ENCODE measurements around the gene MRPL57.
A peak's percentile ranks its signal among the peaks of the same experiment; 100 is the strongest.

The MRPL57 gene

DNA sequence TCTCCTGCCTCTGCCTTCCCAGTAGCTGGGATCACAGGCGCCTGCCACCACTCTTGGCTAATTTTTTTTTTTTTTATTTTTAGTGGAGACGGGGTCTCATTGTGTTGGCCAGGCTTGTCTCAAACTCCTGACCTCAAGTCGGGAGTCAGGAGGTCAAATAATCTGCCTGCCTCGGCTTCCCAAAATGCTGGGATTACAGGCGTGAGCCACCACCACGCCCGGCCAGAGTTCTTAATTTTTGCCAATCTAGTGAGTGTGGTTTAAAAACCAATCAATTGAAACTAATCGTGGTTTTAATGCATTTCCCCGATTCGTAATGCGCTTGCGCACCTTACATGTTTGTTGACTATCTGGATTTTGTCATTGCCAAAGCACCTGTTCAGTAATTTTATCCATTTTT, 37.1 kb upstream of the MRPL57 start:
- Histone ChIP-seq H3K4me3 (ENCODE audit: low read depth in 1 of 2, low read length in 2 of 2) (peak overlapping the region; percentile 82 to 95; a peak in 3 of 4 replicates), H3K4me1 (ENCODE audit: insufficient read depth, low read length) (peaks cover 40% of the 10 kb centered on the region), H3K79me2 (ENCODE audit: insufficient read depth, low read length) (peaks cover 47% of the 10 kb centered on the region), H3K4me2 (ENCODE audit: insufficient read depth, low read length) (peak overlapping the region; percentile 60), H2AFZ (ENCODE audit: low read depth, low read length) (peak overlapping the region; percentile 80), H3K36me3 (ENCODE audit: insufficient read depth, low read length) (peaks cover 36% of the 10 kb centered on the region), H4K20me1 (ENCODE audit: insufficient read depth, low read length) (peaks cover 31% of the 10 kb centered on the region), H3K9ac (ENCODE audit: low read depth, low read length) (peak overlapping the region; percentile 96), H3K27ac (ENCODE audit: low read length) (peak overlapping the region; percentile 84), H3K9me3 (ENCODE audit: insufficient read depth, low read length, severe bottlenecking) (no peaks in the 10 kb centered on the region), H3K27me3 (ENCODE audit: insufficient read depth, low read length, poor library complexity) (peaks cover 4% of the 10 kb centered on the region)
- DNase-seq (no peak), ATAC-seq (ENCODE audit: insufficient read depth, low read depth) (no peak)
- TF ChIP-seq, protein P1, sequence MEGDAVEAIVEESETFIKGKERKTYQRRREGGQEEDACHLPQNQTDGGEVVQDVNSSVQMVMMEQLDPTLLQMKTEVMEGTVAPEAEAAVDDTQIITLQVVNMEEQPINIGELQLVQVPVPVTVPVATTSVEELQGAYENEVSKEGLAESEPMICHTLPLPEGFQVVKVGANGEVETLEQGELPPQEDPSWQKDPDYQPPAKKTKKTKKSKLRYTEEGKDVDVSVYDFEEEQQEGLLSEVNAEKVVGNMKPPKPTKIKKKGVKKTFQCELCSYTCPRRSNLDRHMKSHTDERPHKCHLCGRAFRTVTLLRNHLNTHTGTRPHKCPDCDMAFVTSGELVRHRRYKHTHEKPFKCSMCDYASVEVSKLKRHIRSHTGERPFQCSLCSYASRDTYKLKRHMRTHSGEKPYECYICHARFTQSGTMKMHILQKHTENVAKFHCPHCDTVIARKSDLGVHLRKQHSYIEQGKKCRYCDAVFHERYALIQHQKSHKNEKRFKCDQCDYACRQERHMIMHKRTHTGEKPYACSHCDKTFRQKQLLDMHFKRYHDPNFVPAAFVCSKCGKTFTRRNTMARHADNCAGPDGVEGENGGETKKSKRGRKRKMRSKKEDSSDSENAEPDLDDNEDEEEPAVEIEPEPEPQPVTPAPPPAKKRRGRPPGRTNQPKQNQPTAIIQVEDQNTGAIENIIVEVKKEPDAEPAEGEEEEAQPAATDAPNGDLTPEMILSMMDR (IDR thresholded peaks at IDR 0.05; ENCODE audit: borderline replicate concordance, extremely low read depth, low read length, poor library complexity, severe bottlenecking): no peak
- TF ChIP-seq EZH2 (IDR thresholded peaks at IDR 0.05; ENCODE audit: borderline replicate concordance, low read depth, low read length, severe bottlenecking): no peak

DNA sequence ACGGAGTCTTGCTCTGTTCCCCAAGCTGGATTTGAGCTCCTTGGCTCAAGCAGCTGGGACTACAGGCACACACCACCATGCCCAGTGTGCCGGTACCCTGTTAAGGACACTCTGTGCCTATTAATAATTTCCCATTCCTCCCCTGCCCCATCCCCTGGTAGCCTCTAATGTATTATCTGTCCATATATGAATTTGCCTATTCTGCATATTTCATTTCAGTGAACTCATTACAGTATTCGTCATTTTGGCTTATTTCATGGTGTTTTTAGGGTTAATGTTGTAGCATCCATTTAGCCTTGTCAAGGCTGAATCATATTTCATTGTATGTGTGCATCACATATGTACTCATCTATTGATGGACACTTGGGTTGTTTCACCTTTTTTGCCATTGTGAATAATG, 33.7 kb upstream of the MRPL57 start:
- Histone ChIP-seq H3K79me2 (ENCODE audit: insufficient read depth, low read length) (peaks cover 67% of the 10 kb centered on the region), H3K27me3 (ENCODE audit: insufficient read depth, low read length, poor library complexity) (no peaks in the 10 kb centered on the region), H2AFZ (ENCODE audit: low read depth, low read length) (no peak overlapping the region), H3K4me2 (ENCODE audit: insufficient read depth, low read length) (peak overlapping the region; percentile 74), H3K27ac (ENCODE audit: low read length) (peak overlapping the region; percentile 24; the same call in 1 of the 2 replicates), H3K9ac (ENCODE audit: low read depth, low read length) (no peak overlapping the region), H3K9me3 (ENCODE audit: insufficient read depth, low read length, severe bottlenecking) (no peaks in the 10 kb centered on the region), H4K20me1 (ENCODE audit: insufficient read depth, low read length) (peaks cover 51% of the 10 kb centered on the region), H3K4me1 (ENCODE audit: insufficient read depth, low read length) (peaks cover 40% of the 10 kb centered on the region), H3K36me3 (ENCODE audit: insufficient read depth, low read length) (peaks cover 70% of the 10 kb centered on the region), H3K4me3 (ENCODE audit: low read depth in 1 of 2, low read length in 2 of 2) (peak overlapping the region in 1 of 2 experiments; percentile 39; a peak in 3 of 4 replicates)
- ATAC-seq (ENCODE audit: insufficient read depth, low read depth) (no peak), DNase-seq (no peak)
- TF ChIP-seq EZH2 (IDR thresholded peaks at IDR 0.05; ENCODE audit: borderline replicate concordance, low read depth, low read length, severe bottlenecking): no peak
- TF ChIP-seq, protein P1 (IDR thresholded peaks at IDR 0.05; ENCODE audit: borderline replicate concordance, extremely low read depth, low read length, poor library complexity, severe bottlenecking): no peak

DNA sequence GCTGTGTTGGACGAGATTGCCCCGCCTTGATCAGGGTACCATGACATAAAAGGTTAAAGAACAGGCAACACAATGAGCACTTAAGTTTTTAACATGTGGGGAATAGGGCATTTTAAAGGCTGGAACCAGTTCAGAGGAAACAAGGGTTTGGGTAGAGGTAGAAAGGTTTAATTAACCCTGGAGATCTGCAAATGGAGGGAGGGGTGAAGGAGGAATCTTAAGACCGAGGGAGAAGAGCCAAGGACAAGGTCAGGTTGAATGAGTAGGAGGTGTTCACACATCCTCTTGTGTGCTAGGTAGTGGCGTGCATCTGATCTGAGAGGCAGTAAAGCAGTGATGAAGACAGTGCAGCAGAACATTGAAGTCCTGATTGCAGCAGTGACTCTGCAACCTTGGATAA, 28.6 kb upstream of the MRPL57 start:
- H3K9ac ChIP-seq (ENCODE audit: low read depth, low read length): no peak overlapping the region
- peaks cover 12% of the 10 kb centered on the region for H3K4me1 ChIP-seq (ENCODE audit: insufficient read depth, low read length)
- peaks cover 35% of the 10 kb centered on the region for H3K79me2 ChIP-seq (ENCODE audit: insufficient read depth, low read length)
- DNase-seq: no peak
- peaks cover 64% of the 10 kb centered on the region for H3K36me3 ChIP-seq (ENCODE audit: insufficient read depth, low read length)
- no peaks in the 10 kb centered on the region for H3K27me3 ChIP-seq (ENCODE audit: insufficient read depth, low read length, poor library complexity)
- no peak overlapping the region for H3K4me3 ChIP-seq (ENCODE audit: low read depth in 1 of 2, low read length in 2 of 2)
- H4K20me1 ChIP-seq (ENCODE audit: insufficient read depth, low read length): peaks cover 32% of the 10 kb centered on the region
- ATAC-seq (ENCODE audit: insufficient read depth, low read depth): peak; percentile 13; the same call in 1 of the 3 replicates
- no peak overlapping the region for H3K27ac ChIP-seq (ENCODE audit: low read length)
- H3K4me2 ChIP-seq (ENCODE audit: insufficient read depth, low read length): no peak overlapping the region
- no peak for TF ChIP-seq EZH2 (IDR thresholded peaks at IDR 0.05; ENCODE audit: borderline replicate concordance, low read depth, low read length, severe bottlenecking)
- TF ChIP-seq, protein P1 (IDR thresholded peaks at IDR 0.05; ENCODE audit: borderline replicate concordance, extremely low read depth, low read length, poor library complexity, severe bottlenecking): no peak
- no peaks in the 10 kb centered on the region for H3K9me3 ChIP-seq (ENCODE audit: insufficient read depth, low read length, severe bottlenecking)
- H2AFZ ChIP-seq (ENCODE audit: low read depth, low read length): no peak overlapping the region

All from DND-41 (cell line).